B cell (primary cell): ENCODE measurements around the gene CD244. TPM values are rescaled to one million over a fixed set of nuclear protein-coding genes. Genes with fewer than 3 reads are reported as not detected.

Source experiments
- ATAC-seq: fragments of 200-7000 bp; cut with Tn5 transposase; one replicate; pipeline ENCODE4 v1.10.0; 2021; ENCODE audit warnings: low read depth, mild to moderate bottlenecking, moderate number of reproducible peaks, moderate library complexity
- CTCF ChIA-PET: fragments of 350-600 bp; sonication (Branson Sonifier 250); formaldehyde crosslinking; loops from one replicate; lab custom pipeline; 2021; ENCODE audit warnings: antibody characterized with exemption, inconsistent platforms; lab: Charles Lee
- POLR2A ChIA-PET: fragments of 350-600 bp; sonication (Branson Sonifier 250); formaldehyde crosslinking; loops from one replicate; lab custom pipeline; 2021; ENCODE audit warnings: antibody characterized with exemption; lab: Charles Lee
- DNase-seq: peaks from one replicate; pipeline ENCODE4 v3.0.0; 2013
- H2AFZ ChIP-seq: 2 replicates; pipeline ENCODE4 v1.6.1; 2012; ENCODE audit warnings: mild to moderate bottlenecking, low read depth, low read length; ENCODE audit not compliant: insufficient read depth, poor library complexity, severe bottlenecking
- H3K27ac ChIP-seq, 2 donors: 1 replicate in 1 of 2; 2 replicates in 1 of 2; pipeline ENCODE4 v1.5.1; 2012 to 2013; ENCODE audit warnings: low read length in 2 of 2, mild to moderate bottlenecking in 2 of 2, moderate library complexity in 1 of 2
- H3K27me3 ChIP-seq, 4 experiments: fragments of 200-600 bp in 1 of 4; sonication (generic) in 1 of 4; replicated peaks in 1 of 4; 1 replicate in 2 of 4; 2 replicates in 2 of 4; pipeline versions ENCODE4 v1.6.1 to v1.7.0; 2013 to 2016; ENCODE audit warnings: low read length in 3 of 4, mild to moderate bottlenecking in 2 of 4, mixed read lengths in 1 of 4, moderate library complexity in 1 of 4; ENCODE audit not compliant: insufficient read depth in 4 of 4, control insufficient read depth in 3 of 4; ENCODE audit errors: control extremely low read depth in 1 of 4
- H3K36me3 ChIP-seq, 2 experiments: replicated peaks in 1 of 2; 1 replicate in 1 of 2; 2 replicates in 1 of 2; pipeline versions ENCODE4 v1.6.1 to v1.7.1; 2013; ENCODE audit warnings: low read length in 1 of 2; ENCODE audit not compliant: insufficient read depth in 2 of 2, control insufficient read depth in 1 of 2; ENCODE audit errors: control extremely low read depth in 1 of 2, extremely low read depth in 1 of 2
- H3K4me1 ChIP-seq, 2 donors: fragments of 200-600 bp in 1 of 2; sonication (generic) in 1 of 2; 1 replicate in 1 of 2; 2 replicates in 1 of 2; pipeline versions ENCODE4 v1.5.1 to v1.6.1; 2013 to 2017; ENCODE audit warnings: low read length in 2 of 2; ENCODE audit not compliant: control insufficient read depth in 2 of 2, insufficient read depth in 2 of 2
- H3K4me2 ChIP-seq: replicated peaks from 2 replicates; pipeline ENCODE3; 2012; ENCODE audit warnings: mild to moderate bottlenecking, low read depth, low read length; ENCODE audit not compliant: poor library complexity, severe bottlenecking
- H3K4me3 ChIP-seq, 5 experiments: fragments of 200-600 bp in 1 of 5; sonication (generic) in 1 of 5; 1 replicate in 3 of 5; 2 replicates in 2 of 5; pipeline versions ENCODE4 v1.5.1 to v1.7.0; 2011 to 2016; ENCODE audit warnings: low read length in 4 of 5, mild to moderate bottlenecking in 4 of 5, low read depth in 2 of 5, control low read depth in 1 of 5, moderate library complexity in 1 of 5; ENCODE audit not compliant: insufficient read depth in 1 of 5; ENCODE audit errors: control extremely low read depth in 1 of 5, extremely low read depth in 1 of 5
- H3K79me2 ChIP-seq: fragments of 200-600 bp; sonication (generic); one replicate; pipeline ENCODE4 v1.6.0; 2016; ENCODE audit warnings: low read length; ENCODE audit not compliant: control insufficient read depth, insufficient read depth
- H3K9ac ChIP-seq: fragments of 200-600 bp; sonication (generic); 2 replicates; pipeline ENCODE4 v1.6.1; 2017; ENCODE audit warnings: mild to moderate bottlenecking, low read length, moderate library complexity
- H3K9me3 ChIP-seq, 3 donors: one replicate each; pipeline versions ENCODE4 v1.6.1 to v1.7.1; 2013; ENCODE audit warnings: low read length in 2 of 3; ENCODE audit not compliant: control insufficient read depth in 2 of 3, insufficient read depth in 1 of 3; ENCODE audit errors: control extremely low read depth in 1 of 3
- H4K20me1 ChIP-seq: 2 replicates; pipeline ENCODE4 v1.6.0; 2012; ENCODE audit warnings: mild to moderate bottlenecking, low read length; ENCODE audit not compliant: insufficient read depth, control insufficient read depth, poor library complexity, severe bottlenecking
- H3K27ac Mint-ChIP-seq: one replicate; pipeline ENCODE4 v1.8.0; 2021; ENCODE audit warnings: mixed read lengths
- H3K27me3 Mint-ChIP-seq: one replicate; pipeline ENCODE4 v1.8.0; 2021; ENCODE audit warnings: mixed read lengths
- H3K4me1 Mint-ChIP-seq: one replicate; pipeline ENCODE4 v1.8.0; 2021; ENCODE audit warnings: mixed read lengths
- H3K4me3 Mint-ChIP-seq: one replicate; pipeline ENCODE4 v1.8.0; 2021; ENCODE audit warnings: mixed read lengths
- H3K9me3 Mint-ChIP-seq: one replicate; pipeline ENCODE4 v1.8.0; 2022; ENCODE audit warnings: mixed read lengths; ENCODE audit not compliant: insufficient read depth
- EZH2 ChIP-seq: IDR thresholded peaks from 2 replicates; pipeline ENCODE4 v1.6.1; 2012; ENCODE audit warnings: borderline replicate concordance, low read depth, mild to moderate bottlenecking, moderate library complexity, low read length; ENCODE audit not compliant: insufficient read depth, poor library complexity, severe bottlenecking
- WGBS: methylation state at CpG from one replicate; pipeline ENCODE4 v1.1.5; 2013; ENCODE audit warnings: missing lambda C conversion rate; ENCODE audit not compliant: insufficient coverage; 5-methylcytosine and 5-hydroxymethylcytosine counted together
- intact Hi-C: fragments of 100-400 bp; cut with micrococcal nuclease; formaldehyde crosslinking; loops from one replicate; pipeline ENCODE4 v1.10.0; 2022
- polyA plus RNA-seq: library from polyadenylated mRNA; depleted of rRNA; stranded (reverse); fragments of >200 nt; gene quantifications from 2 replicates; pipeline ENCODE4 v1.2.3, GENCODE V29; 2012
- total RNA-seq, 2 donors: library from RNA; stranded (reverse); fragments of 120-200 nt in 1 of 2; gene quantifications; 1 replicate in 1 of 2; 2 replicates in 1 of 2; pipeline versions ENCODE4 v1.2.3 to v1.2.4, GENCODE V29; 2013 to 2022
- TF ChIP-seq, protein P1 (sequence below): fragments of 200-600 bp; IDR thresholded peaks from one replicate; pipeline ENCODE4 v1.8.0; 2022; ENCODE audit warnings: antibody characterized with exemption, mild to moderate bottlenecking

The CD244 gene
- total and polyA plus RNA-seq, 2 donors (not counting 1 experiment from before 2014, with no cell fraction given), result 0.31 TPM; not detected in 1

DNA sequence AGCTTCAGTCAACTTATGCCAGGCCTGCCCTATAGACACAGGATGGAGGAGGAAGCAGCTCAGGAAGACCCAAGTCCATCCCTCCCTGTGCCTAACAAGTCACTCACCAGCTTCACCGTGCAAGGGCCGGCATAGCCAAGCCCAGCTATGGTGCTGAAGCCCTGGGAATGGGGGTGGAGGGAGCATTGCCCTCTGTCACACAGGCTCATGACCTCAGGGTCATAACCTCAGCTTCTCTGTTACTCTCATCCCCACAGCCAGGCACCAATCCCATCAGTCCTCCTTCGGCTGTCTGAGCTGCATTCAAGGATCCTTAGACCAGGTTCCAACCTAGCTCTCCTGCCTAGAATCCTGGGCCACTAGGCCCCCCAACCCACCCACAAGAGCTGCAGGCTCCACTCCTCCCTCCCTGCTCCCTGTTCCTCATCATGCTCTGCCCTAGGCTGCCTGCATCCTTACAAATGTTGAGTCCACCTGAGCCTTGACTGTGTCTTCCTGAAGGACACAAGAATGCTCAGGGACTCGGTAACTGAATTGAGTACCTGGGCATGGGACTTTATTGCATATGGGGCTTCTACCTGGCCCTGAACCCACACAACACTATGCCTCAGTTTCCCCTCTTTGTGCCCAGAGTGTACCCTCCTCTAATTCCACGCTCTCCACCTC is 1.7 kb downstream of the CD244 start:
- Histone ChIP-seq H3K27me3 (no peaks in the 10 kb centered on the region), H3K4me3 (no peak overlapping the region), H3K9me3 (no peaks in the 10 kb centered on the region), H2AFZ (no peak overlapping the region), H3K4me2 (no peak overlapping the region), H3K27ac (no peak overlapping the region), H3K79me2 (no peaks in the 10 kb centered on the region), H3K9ac (no peak overlapping the region), H3K36me3 (no peaks in the 10 kb centered on the region), H3K4me1 (peaks cover 15 to 23% of the 10 kb centered on the region in 2 donors), H4K20me1 (no peaks in the 10 kb centered on the region)
- TF ChIP-seq EZH2, result no peak
- TF ChIP-seq, protein P1, sequence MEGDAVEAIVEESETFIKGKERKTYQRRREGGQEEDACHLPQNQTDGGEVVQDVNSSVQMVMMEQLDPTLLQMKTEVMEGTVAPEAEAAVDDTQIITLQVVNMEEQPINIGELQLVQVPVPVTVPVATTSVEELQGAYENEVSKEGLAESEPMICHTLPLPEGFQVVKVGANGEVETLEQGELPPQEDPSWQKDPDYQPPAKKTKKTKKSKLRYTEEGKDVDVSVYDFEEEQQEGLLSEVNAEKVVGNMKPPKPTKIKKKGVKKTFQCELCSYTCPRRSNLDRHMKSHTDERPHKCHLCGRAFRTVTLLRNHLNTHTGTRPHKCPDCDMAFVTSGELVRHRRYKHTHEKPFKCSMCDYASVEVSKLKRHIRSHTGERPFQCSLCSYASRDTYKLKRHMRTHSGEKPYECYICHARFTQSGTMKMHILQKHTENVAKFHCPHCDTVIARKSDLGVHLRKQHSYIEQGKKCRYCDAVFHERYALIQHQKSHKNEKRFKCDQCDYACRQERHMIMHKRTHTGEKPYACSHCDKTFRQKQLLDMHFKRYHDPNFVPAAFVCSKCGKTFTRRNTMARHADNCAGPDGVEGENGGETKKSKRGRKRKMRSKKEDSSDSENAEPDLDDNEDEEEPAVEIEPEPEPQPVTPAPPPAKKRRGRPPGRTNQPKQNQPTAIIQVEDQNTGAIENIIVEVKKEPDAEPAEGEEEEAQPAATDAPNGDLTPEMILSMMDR, result no peak
- WGBS, result 59% methylated on average over 3 of the region's 5 CpGs
- peaks cover 21% of the 10 kb centered on the region for H3K4me1 Mint-ChIP-seq
- intact Hi-C loops, result no loop called here
- ChIA-PET POLR2A (no interaction called here), CTCF (no interaction called here)
- no peak overlapping the region for H3K4me3 Mint-ChIP-seq
- H3K27me3 Mint-ChIP-seq, result peaks cover 14% of the 10 kb centered on the region
- DNase-seq (no peak), ATAC-seq (no peak)
- no peaks in the 10 kb centered on the region for H3K9me3 Mint-ChIP-seq
- H3K27ac Mint-ChIP-seq, result no peak overlapping the region

DNA sequence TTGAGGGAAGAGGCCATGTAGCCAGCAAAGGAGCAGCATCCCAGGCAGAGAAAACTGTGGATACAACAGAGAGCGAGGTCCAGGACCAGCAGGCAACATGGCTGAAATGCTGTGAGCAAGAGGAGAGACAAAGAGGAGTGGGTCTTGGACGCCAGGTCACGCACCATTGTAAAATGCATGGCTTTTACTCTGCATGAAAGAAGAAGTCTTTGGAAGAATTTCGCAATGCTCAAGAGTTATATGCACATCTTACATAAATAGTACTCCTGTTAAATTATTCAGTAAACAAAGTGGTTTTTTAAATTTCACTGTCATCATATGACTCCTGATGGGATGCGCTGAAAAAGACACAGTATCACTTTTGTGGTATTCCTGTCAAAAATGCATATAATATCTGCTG is 3.5 kb downstream of the CD244 start:
- H3K27ac ChIP-seq, result no peak overlapping the region
- H2AFZ ChIP-seq, result no peak overlapping the region
- H3K4me2 ChIP-seq, result no peak overlapping the region
- Mint-ChIP-seq H3K27ac (no peak overlapping the region), H3K27me3 (peaks cover 14% of the 10 kb centered on the region), H3K9me3 (no peaks in the 10 kb centered on the region), H3K4me1 (peaks cover 21% of the 10 kb centered on the region), H3K4me3 (no peak overlapping the region)
- TF ChIP-seq, protein P1, result no peak
- TF ChIP-seq EZH2, result no peak
- peaks cover 15 to 23% of the 10 kb centered on the region in 2 donors for H3K4me1 ChIP-seq
- no peaks in the 10 kb centered on the region for H3K9me3 ChIP-seq
- H3K9ac ChIP-seq, result no peak overlapping the region
- WGBS, result 97% methylated on average over 3 of the region's 5 CpGs
- CTCF ChIA-PET, result interaction anchor here (1.2 kb wide), 1 partner anchor 29 kb away, joined by 3 read pairs; no protein-coding TSS in a partner anchor
- POLR2A ChIA-PET, result no interaction called here
- DNase-seq, result no peak
- no peaks in the 10 kb centered on the region for H4K20me1 ChIP-seq
- H3K36me3 ChIP-seq, result no peaks in the 10 kb centered on the region
- ATAC-seq, result no peak
- peaks cover 0 to 5% (median 0%) of the 10 kb centered on the region in 4 experiments for H3K27me3 ChIP-seq
- H3K79me2 ChIP-seq, result no peaks in the 10 kb centered on the region
- intact Hi-C loops, result no loop called here
- no peak overlapping the region for H3K4me3 ChIP-seq
